ENCODE results near the gene WFDC1.

WFDC1 gene

DNA sequence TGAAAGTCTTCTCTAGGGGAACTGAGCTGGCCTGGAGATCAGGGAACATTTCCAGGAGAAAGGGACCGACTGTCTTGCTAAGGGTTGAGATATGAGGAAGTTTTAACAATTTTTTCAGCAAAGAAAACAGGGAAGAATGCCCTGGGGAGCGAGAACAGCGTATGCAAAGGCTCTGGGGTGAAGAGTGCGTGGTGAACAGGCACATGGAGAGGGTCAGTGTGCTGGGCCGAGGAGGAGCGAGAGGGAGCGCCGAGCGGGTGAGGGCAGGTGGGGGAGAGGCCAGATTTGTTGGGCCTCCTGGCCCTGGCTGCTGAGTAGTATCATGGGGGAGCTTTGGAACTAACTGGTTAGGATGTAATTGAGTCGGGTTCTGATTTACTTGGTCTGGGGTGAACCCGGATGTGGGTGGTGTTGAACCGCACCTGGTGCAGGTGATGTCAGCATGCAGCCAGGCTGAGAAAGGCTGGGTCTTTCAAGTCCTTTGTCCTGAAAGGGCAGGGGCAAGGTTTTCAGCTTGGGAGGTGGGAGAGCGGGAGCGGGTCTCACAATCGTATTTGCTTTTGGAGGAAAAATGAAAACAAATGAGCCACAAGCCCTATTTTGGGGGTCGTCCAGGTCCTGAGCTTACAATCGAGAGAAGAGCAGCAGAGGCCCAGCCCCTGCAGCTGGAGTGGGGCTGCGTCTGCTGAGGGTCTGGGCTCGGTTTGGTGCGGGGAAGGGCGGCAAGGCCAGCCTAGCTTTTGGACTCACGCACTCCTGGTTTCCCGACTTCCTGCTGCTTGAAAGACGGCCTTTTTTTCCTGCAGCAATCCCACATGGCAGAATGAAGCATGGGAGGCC is 11.1 kb upstream of the WFDC1 start:
- no peak for TF ChIP-seq CTCF (IDR thresholded peaks at IDR 0.05; ENCODE audit: control extremely low read depth, extremely low read depth, low read depth, missing control alignments)
- CTCF ChIA-PET, result no interaction called here
- POLR2A ChIA-PET, result no interaction called here
- DNase-seq (ENCODE audit: extremely low spot score), result no peak

- POLR2A ChIA-PET, result no interaction called here
- no peak for TF ChIP-seq CTCF (IDR thresholded peaks at IDR 0.05; ENCODE audit: control extremely low read depth, extremely low read depth, low read depth, missing control alignments)
- no peak for DNase-seq (ENCODE audit: extremely low spot score)
- CTCF ChIA-PET, result no interaction called here
These were observed 10.4 kb upstream of the WFDC1 start for GRCh38 chr16:84284154-84284722.

GRCh38 chr16:84286578-84287240 is 8.0 kb upstream of the WFDC1 start:
- no peak for DNase-seq (ENCODE audit: extremely low spot score)
- POLR2A ChIA-PET, result no interaction called here
- CTCF ChIA-PET, result interaction anchor here (2.6 kb wide), 1 partner anchor 10 kb away, joined by 9 read pairs; no protein-coding TSS in a partner anchor
- no peak for TF ChIP-seq CTCF (IDR thresholded peaks at IDR 0.05; ENCODE audit: control extremely low read depth, extremely low read depth, low read depth, missing control alignments)

- ChIA-PET POLR2A (interaction anchor here (0.5 kb wide), 1 partner anchor 206 kb away, joined by 3 read pairs; no protein-coding TSS in a partner anchor), CTCF (interaction anchor here (2.6 kb wide), 1 partner anchor 12 kb away, joined by 9 read pairs; no protein-coding TSS in a partner anchor)
- no peak for TF ChIP-seq CTCF (IDR thresholded peaks at IDR 0.05; ENCODE audit: control extremely low read depth, extremely low read depth, low read depth, missing control alignments)
- DNase-seq (ENCODE audit: extremely low spot score), result no peak
These were observed 5.8 kb upstream of the WFDC1 start for GRCh38 chr16:84288902-84289301.

GRCh38 chr16:84291226-84291625 is 3.5 kb upstream of the WFDC1 start:
- no peak for DNase-seq (ENCODE audit: extremely low spot score)
- POLR2A ChIA-PET, result no interaction called here
- CTCF ChIA-PET, result no interaction called here
- TF ChIP-seq CTCF (IDR thresholded peaks at IDR 0.05; ENCODE audit: control extremely low read depth, extremely low read depth, low read depth, missing control alignments), result no peak

DNA sequence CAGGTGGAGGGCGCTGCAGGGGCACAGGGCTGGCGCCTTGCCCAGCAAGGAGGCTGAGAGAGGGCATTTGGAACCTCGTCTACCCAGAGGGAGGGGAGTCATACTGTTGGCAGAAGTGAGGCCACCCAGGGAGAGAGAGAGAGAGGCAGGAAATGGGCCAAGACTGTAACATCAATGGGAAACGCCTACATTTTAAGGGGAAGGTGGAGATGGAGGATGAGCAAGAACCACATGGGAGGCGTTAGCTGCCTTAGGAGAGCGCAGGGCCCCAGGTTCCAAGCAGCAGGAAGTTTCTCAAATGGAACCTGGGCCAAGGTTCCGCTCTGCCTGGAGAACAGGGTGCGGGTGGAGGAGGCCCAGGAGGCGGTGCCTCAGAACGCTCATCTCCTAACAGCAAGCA is 2.7 kb upstream of the WFDC1 start:
- ChIA-PET POLR2A (no interaction called here), CTCF (no interaction called here)
- no peak for TF ChIP-seq CTCF (IDR thresholded peaks at IDR 0.05; ENCODE audit: control extremely low read depth, extremely low read depth, low read depth, missing control alignments)
- no peak for DNase-seq (ENCODE audit: extremely low spot score)

Measured in GM10248 (cell line).